Measurements from ENCODE around the gene ZNF805. TPM values are rescaled to one million over a fixed set of nuclear protein-coding genes. Genes with fewer than 3 reads are reported as not detected.

Gene ZNF805
- total and polyA plus RNA-seq, 11 donors, result 0.80 to 15.3 (median 10.2) TPM

GRCh38 chr19:57227502-57227901, 12.9 kb upstream of the ZNF805 start:
- Histone ChIP-seq H3K9me3 (no peaks in the 10 kb centered on the region), H3K4me1 (no peaks in the 10 kb centered on the region), H3K36me3 (peaks cover 0 to 6% (median 0%) of the 10 kb centered on the region in 9 donors), H3K27me3 (no peaks in the 10 kb centered on the region), H3K4me3 (no peak overlapping the region), H3K27ac (no peak overlapping the region)
- WGBS, 4 donors, result 78 to 96% (median 88%) methylated on average over 5 of the region's 5 CpGs
- DNase-seq (no peak), ATAC-seq (no peak)
- intact Hi-C loops (cut with DNase I), result no loop called here
- TF ChIP-seq CTCF (IDR thresholded peaks at IDR 0.05), result no peak
- TF ChIP-seq POLR2A (IDR thresholded peaks at IDR 0.05), result no peak

- H3K4me1 ChIP-seq, result no peaks in the 10 kb centered on the region
- intact Hi-C loops (cut with DNase I), result no loop called here
- no peaks in the 10 kb centered on the region for H3K36me3 ChIP-seq
- 68 to 82% (median 71%) methylated on average over 9 of the region's 9 CpGs for WGBS, 4 donors
- no peak for ATAC-seq
- no peak overlapping the region for H3K27ac ChIP-seq
- TF ChIP-seq POLR2A (IDR thresholded peaks at IDR 0.05), result no peak
- no peak for TF ChIP-seq CTCF (IDR thresholded peaks at IDR 0.05)
- DNase-seq, result no peak
- no peaks in the 10 kb centered on the region for H3K9me3 ChIP-seq
- H3K27me3 ChIP-seq, result no peaks in the 10 kb centered on the region
- H3K4me3 ChIP-seq, result no peak overlapping the region
Measured at GRCh38 chr19:57231686-57232085, 8.7 kb upstream of the ZNF805 start.

- Histone ChIP-seq H3K4me3 (no peak overlapping the region), H3K4me1 (no peaks in the 10 kb centered on the region), H3K36me3 (no peaks in the 10 kb centered on the region), H3K27ac (no peak overlapping the region), H3K27me3 (no peaks in the 10 kb centered on the region), H3K9me3 (no peaks in the 10 kb centered on the region)
- ATAC-seq, result no peak
- TF ChIP-seq POLR2A (IDR thresholded peaks at IDR 0.05) (no peak), CTCF (IDR thresholded peaks at IDR 0.05) (no peak)
- 81 to 100% (median 87%) methylated on average over 1 of the region's 1 CpG for WGBS, 4 donors
- intact Hi-C loops (cut with DNase I), result no loop called here
- DNase-seq, result no peak
Measured at GRCh38 chr19:57233207-57233606, 7.2 kb upstream of the ZNF805 start.

- no peak for TF ChIP-seq CTCF (IDR thresholded peaks at IDR 0.05)
- TF ChIP-seq POLR2A (IDR thresholded peaks at IDR 0.05), result no peak
- WGBS, 4 donors, result 17 to 27% (median 23%) methylated on average over 12 of the region's 12 CpGs
- DNase-seq (no peak), ATAC-seq (peak in 2 of 4 donors; percentile 8 to 27)
- Histone ChIP-seq H3K4me1 (peaks cover 0 to 32% (median 17%) of the 10 kb centered on the region in 12 donors), H3K27ac (peak overlapping the region; percentile 76 to 97 (median 90)), H3K9me3 (no peaks in the 10 kb centered on the region), H3K36me3 (peaks cover 0 to 20% (median 13%) of the 10 kb centered on the region in 9 donors), H3K4me3 (peak overlapping the region; percentile 79 to 98 (median 89)), H3K27me3 (no peaks in the 10 kb centered on the region)
- intact Hi-C loops (cut with DNase I), result loop anchor here in 9 of 10 donors (1.0 to 10.0 kb wide), 6 partner anchors 37 to 135 kb away; partner anchors contain the start of genes ZNF460 (in 4 of the 9), ZNF264 (in 1 of the 9) and ZNF304 (in 1 of the 9)
Measured at GRCh38 chr19:57239982-57240310, 486 bp upstream of the ZNF805 start.

All from heart left ventricle (tissue), 16 donors.